Sciatic nerve (tissue), 2 donors: ENCODE measurements around the gene HIC2. TPM values are rescaled to one million over a fixed set of nuclear protein-coding genes. Genes with fewer than 3 reads are reported as not detected.
"Not testable (repeated sequence)": the region's sequence is repeated elsewhere in the genome, so short reads cannot be mapped to it uniquely, and the experiment has no call there.

Source experiments
- ATAC-seq: fragments of 200-7000 bp; cut with Tn5 transposase; one replicate; pipeline ENCODE4 v1.9.1; 2020; ENCODE audit warnings: mild to moderate bottlenecking, moderate library complexity
- DNase-seq: peaks from one replicate; pipeline ENCODE4 v3.0.0-alpha.2; 2020; ENCODE audit warnings: low spot score
- intact Hi-C: fragments of 100-400 bp; cut with DNase I; formaldehyde crosslinking; loops from one replicate; pipeline ENCODE4 v1.14.2; 2022
- total RNA-seq: library from RNA; stranded (reverse); fragmentation: NEBNext Ultra II Directional; extraction: Animal tissue kit (Norgen Biotek cat#: 25700); gene quantifications from one replicate; pipeline ENCODE4 v1.2.1, GENCODE V29; 2021
- donor health status: DM: no; HTN: no; CAD: no.
- donor health status: DM: no; HTN: no; CAD: no.

Gene HIC2
- total RNA-seq, 1 donor from 2014 or later: 4.8 TPM

DNA sequence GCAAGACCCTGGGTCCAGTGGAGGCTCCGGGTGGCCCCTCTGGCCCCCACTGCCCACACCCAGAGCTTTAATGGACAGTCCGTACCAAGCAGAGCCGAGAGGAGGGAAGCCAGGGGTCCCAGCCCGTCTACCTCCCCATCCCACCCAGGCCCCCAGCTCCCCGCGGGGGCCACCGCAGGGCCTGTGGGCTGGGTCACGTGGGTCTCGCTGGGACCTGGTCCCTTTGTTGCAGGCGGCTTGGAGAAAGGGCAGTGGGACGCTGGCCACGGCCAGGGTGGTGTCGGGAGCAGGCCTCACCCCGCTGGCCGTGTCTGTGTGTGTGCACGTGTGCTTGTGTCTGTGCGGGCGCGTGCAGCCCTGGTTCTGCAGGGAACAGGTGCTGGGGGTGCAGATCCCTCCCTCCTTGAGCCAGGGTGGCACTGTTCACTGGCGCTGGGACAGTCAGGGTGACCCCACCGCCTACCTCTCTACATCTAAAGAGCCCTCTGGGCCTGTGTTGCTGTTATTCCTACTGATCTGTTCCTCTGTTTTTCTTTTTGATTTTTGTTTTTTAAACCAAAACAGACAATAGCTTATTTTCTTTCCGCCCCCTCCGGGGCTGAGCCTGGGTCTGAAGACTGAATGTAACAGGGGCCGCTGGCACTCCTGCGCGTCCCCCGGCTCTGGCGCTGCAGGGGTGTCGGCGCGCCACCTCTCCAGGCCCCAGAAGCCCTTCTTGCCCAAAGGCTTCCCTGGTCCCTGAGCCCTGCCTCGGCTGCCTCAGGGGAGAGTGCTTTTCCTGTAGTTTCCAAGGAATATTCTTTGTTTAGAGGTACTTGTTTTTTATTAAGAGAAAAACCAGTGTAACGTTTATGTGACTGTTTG is 29.9 kb downstream of the HIC2 start:
- no peak for ATAC-seq
- intact Hi-C loops: no loop called here
- DNase-seq: peak; percentile 51

DNA sequence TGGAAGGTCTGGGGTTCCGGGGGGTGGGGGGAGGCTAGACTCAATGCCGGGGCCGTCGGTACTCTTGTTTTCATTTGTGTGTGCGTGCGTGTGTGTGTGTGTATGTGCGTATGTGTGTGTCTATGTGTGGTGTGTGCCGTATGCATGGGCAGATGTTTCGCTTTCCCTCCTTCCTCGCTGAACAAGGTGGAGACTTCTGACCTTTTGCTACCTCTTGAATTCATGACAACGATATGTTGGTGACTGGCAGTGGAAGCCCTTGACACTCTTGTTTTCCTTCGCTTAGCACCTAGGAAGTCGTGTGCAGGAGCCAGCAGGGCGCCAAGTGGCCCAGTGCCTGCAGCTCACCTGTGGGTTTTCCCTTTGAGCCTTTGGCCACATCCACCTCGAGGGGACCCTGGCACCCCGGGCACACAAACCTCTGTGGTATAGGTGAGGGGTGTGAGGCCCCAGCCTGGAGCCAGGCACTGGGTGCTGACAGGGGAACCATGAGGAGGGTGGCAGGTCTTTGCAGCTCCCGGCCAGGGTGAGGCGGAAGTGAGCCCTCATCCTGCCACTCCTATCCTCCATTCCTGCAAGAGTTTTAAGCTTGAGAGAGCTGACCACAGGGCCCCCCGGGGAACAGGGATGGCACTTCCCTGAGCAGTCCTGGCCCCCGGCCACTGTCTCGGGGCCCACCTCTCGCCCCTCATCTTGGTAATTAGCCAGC is 30.7 kb downstream of the HIC2 start:
- intact Hi-C loops: no loop called here
- DNase-seq (peak; percentile 45), ATAC-seq (no peak)

DNA sequence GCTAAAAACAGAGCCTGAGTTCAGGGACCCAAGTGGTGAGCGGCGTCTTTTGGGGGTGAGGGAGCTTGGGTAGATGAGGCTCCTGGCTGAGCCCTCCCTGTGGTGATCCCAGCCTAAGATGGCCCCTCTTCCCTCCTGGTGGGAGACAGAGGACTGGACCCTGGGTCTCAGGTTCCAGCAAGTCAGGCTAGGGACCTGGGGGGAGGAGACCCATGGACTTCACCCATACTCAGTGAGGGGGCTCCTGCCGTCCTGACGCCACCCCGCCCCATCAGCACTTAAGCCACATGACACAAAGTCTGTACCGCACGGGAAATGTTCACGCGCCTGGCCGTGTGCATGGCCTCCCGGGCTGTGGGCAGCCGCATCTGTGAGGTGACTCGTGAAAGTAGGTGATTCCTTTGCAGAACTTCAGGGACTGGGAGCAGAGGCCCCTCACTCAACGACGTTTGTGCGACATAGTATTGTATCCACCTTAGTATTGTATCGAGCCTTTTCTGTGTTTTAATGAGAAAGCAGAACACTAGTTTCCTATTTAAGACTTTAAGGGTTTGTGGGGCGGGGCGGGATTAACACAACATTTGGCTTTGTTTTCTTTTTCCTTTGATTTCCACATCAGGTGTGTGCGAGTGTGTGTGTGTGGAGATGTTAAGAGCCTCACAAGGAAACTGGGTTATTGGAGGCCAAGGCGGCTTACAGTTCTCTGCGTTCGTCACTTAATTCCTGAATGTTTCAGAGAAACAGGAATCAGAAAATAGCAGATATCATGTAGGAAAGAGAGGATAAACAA is 31.7 kb downstream of the HIC2 start:
- intact Hi-C loops: no loop called here
- ATAC-seq: no peak
- DNase-seq: peak; percentile 46

DNA sequence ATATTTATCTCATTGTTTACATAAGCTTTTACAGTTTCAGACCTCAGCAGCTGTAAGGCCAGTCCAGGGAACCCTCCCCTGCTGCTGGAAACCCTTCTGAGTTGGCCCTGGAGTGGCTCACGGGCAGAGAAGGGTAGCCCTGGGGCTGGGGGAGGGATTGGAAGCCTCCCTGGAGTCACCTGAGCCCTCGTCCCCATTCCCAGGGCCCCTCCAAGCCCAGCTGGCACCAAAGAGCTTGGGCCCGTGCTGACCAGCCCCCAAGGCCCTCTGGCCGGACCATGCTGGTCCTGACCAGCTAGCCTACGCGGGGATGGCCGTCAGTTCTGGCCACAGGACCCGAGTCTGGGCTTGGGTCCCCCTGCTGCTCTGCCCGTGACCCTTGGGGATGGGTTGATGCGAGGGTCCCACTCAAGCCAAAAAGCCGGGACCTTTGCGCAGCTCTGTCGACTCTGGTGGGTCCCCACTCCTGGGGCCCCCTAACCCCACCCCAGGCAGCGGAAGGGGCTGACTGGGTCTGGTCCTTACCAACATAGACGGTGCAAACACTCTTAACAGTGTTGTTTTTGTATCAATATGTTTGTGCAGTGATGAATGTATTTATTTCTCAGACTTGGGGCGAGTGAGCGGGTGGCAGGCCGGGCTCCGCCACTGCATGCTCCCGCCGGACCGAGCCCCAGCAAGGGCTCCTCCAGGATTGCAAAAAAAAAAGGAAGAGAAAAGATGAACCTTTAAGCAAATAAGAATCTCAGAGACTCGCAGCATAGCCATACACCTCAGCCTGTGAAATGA is 32.6 kb downstream of the HIC2 start:
- no peak for ATAC-seq
- DNase-seq: peak; percentile 50
- intact Hi-C loops: no loop called here

DNA sequence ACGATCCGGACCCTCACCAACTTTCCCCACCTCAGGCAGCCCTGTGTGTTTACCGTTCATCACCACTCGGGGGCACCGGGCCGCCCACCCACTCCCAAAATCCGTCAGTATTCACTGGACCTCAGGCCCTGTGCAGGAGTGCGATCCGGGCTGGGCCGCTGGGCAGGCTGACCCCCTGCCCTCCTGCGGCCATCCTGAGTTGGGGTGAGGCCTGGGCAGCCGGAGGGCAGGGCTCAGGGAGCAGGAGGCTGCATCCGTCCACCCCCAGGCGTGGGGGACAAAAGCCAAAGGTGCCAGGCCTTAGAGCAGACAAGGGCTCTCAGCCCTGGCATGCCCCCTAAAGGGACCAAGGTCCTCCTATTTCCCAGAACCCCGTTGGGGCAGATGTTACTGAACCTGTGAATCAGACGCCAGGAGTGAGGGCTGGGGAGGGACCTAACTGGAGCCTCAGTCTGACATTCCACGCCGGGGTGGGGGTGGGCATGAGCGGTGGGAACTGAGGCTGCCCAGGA is 33.2 kb downstream of the HIC2 start:
- ATAC-seq (no peak), DNase-seq (peak; percentile 51)
- intact Hi-C loops: no loop called here

DNA sequence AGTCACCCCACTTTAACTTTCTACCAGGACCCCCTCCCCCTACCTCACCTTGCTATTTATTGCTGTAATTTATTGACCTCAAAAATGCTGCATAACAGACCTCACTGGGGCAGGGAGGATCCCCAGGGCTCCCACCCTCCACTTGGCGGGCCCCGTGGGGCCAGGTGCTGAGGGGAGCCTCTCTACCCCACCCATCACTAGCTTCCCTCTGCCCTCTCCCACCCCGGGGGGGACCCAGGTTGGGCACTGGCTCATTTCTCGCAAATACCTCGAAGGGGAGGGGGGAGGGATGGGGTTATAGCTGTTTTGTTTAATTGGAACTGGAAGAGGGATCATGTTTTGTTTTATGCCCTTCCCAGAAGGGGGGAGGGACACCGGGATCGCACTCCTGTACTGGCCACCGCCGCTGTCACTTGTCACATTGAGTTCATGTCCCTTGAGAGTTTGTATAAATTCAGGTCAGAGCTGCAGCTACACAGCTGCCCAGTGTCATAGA is 33.7 kb downstream of the HIC2 start:
- DNase-seq: peak; percentile 15
- ATAC-seq: no peak
- intact Hi-C loops: no loop called here

DNA sequence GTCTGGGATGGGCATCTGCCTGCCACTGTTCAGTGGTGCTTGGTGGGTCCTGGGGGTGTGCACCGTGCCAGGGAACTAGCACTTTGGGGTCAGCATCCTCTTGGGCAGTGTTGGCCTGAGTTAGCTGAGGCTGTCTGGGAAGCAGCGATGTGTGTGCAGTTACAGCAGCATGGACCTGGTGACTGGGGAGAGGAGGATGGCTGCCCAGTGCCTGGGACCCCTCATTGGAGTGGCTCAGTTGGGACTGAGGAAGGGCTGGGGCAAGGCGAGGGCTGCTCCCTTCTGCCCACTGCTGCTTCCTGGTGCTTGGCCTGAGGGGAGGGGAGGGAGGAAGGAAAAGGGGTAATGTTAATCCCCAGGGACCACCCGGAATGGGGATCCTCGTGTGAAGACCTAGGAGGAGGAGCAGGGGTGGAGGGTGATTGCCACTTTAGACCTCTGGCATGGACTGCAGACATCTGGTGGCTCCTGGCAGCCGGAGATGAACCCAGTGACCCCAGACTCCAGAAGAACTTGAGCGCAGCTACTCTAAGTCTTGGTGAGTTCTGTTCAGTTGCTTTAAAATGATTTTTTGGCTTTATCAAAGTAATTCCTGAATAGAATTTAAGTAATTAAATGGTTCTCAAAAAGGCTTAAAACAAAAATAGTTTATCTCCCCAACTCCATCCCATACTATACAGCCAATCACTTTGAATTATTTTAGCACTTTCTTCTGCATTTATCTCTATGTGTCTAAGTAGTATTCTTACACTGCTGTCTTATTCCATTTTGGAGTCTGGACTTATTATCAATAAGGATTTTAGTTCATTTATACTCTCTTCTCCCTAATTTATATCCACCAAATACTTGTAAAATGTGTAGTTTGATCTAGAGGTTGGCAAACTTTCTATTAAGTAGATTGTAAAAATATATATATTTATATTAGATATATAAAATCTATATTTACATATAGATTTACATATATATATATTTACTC is 34.7 kb downstream of the HIC2 start:
- ATAC-seq: no peak
- intact Hi-C loops: no loop called here
- peak; percentile 35 for DNase-seq

DNA sequence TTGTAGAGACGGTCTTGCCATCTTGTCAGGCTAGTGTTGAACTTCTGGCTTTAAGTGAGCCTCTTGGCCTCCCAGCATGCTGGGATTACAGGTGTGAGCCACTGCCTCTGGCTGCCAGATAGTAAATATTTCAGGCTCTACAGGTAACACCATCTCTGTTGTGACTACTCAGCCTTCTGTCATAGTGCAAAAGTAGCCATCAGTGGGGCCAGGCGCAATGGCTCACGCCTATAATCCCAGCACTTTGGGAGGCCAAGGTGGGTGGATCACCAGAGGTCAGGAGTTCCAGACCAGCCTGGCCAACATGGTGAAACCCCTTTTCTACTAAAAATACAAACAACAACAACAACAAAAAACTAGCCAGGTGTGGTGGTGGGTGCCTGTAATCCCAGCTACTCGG is 35.5 kb downstream of the HIC2 start:
- DNase-seq, intact Hi-C loops, ATAC-seq: not testable (repeated sequence)

DNA sequence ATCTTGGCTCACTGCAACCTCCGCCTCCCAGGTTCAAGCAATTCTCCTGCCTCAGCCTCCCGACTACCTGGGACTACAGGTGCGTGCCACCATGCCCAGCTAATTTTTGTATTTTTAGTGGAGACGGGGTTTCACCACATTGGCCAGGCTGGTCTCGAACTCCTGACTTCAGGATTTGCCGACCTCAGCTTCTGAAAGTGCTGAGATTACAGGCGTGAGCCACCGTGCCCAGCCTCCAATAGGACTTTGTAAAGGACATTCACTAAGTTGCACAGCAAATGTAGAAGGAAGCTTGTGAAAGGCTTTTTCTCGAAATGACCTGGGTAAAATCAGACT is 37.8 kb downstream of the HIC2 start:
- DNase-seq: not testable (repeated sequence)

DNA sequence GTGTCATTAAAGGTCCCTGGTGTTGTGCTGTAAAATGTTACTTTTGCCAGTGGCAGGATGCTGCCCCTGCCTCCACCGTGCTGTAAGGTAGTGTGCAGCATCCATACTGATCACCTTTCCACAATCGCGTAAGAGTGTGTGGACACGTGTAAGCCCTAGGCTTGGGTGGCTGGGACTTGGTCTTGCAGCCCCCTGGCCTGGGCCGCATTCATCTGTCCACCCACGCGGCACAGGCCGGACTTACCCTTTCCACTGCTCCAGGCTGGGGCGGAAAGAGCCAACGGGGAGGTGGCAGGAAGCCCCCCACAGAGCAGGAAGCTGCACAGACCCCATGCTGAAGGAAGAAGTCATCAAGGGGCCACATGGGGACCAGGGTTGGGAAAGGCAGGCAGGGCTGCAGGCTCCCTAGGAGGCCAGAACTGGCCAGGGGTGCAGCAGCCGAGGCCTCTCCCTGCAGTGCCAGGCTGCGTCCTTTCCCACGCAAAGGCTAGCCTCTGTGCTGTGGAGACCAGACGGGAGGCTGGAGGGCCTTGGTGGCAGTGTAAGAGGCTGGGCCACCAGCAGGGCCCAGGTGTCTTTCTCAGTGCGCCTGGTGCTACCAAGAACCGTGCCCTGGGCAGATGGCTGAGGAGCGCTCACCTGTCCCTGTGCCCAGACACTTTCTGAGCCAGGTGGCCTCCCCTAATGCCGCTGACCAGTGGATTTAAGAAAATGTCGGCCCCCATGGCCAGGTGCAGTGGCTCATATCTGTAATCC is 38.3 kb downstream of the HIC2 start:
- intact Hi-C loops: no loop called here
- ATAC-seq: no peak
- DNase-seq: peak; percentile 33

More for the DNA sequence above, 37.8 kb downstream of the HIC2 start:
- intact Hi-C loops, ATAC-seq: not testable (repeated sequence)

DNA sequence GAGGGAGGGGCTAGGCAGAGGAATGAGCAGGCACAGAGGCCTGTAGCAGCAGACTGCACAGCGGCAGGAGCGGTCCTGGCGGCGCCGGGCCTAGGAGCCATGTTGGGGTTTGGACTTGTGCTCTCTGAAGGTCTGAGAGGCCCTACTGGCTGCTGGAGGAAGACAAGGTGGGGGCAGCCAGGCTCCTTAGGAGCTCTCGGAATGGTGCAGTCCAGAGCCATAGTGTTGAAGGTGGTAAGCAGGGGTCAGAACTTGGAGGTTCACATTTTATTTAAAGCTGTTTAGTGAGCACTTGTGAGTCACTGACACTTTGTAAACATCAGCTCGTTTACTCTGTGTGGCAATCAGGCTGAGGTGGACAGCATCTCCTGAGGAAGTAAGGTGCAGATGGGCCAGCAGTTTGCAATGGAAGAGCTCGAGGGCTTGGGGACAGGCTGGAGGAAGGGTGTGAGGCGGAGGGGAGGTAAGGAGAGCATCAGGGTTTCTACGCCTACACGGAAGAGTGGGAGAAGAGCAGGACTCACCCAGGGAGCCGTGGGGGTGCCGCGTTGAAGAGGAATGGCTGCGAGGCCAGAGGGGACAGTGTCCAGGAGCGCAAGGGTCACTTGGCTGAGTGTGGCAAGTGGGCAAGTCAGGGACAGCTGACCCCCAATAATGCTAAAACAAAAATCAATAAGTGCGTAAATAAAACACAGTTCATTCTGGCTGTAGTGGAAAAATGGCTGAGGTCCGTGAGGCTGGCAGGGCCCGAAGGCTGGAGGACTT is 40.0 kb downstream of the HIC2 start:
- intact Hi-C loops: no loop called here
- ATAC-seq (no peak), DNase-seq (peak; percentile 30)

DNA sequence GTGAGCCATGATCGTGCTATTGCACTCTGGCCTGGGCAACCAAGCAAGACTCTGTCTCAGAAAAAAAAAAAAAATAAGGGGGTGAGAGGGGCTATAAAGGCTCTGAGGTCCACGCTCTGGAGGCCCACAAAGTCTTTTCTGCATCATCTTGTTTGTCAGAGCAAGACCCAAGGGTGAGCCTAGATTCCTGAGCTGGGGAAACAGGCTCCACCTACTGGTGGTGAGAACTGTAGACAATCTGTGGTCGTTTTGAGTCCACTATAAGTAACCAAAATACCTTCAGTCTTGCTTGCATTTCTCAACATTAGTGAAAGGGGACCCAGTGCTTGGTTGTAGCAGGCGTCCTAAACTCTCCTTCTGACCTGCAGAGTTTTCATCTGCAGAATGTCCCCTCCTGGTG is 45.5 kb downstream of the HIC2 start:
- peak; percentile 71 for ATAC-seq
- intact Hi-C loops, DNase-seq: not testable (repeated sequence)

DNA sequence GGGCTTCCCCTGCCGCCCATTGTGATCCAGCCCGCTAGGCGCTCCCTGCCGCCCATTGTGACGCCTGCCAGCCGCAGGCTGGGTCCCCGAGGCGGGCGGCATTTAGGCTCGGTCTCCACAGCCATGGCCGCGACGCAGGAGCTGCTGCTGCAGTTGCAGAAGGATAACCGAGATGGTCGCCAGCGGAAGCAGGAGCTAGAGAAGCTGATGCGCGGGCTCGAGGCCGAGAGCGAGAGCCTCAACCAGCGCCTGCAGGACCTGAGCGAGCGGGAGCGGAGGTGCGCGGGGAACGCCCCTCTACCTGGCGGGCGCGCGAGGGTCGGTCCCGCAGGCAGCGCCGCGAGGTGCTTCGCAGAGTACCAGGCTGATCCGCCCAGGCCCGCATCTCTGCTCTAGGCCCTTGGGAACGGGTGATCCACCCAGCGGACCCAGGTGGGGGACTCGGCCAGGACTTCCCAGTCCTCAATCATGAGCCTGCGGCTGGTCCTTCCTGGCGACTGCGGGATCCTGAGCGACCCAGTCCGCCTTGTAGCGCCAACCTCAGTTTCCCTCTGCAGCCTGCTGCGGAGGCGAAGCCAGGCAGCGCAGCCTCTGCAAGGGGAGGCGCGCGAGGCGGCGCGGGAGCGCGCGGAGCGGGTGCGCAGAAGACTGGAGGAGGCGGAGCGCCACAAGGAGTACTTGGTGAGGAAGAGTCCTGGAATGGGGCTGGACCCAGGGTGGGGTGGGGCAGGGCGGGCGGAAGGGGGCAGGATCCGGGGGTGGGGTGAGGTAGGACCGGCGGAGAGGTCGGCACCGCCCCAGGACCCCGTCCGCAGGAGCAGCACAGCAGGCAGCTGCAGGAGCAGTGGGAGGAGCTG is 50.4 kb downstream of the HIC2 start, which contains the start of gene TMEM191C:
TMEM191C (plus strand) TSS at position 51 of the 857 bp plus-strand sequence; CDS start at position 124, 73 bp downstream.
- DNase-seq, intact Hi-C loops: not testable (repeated sequence)
- ATAC-seq: peak; percentile 75

DNA sequence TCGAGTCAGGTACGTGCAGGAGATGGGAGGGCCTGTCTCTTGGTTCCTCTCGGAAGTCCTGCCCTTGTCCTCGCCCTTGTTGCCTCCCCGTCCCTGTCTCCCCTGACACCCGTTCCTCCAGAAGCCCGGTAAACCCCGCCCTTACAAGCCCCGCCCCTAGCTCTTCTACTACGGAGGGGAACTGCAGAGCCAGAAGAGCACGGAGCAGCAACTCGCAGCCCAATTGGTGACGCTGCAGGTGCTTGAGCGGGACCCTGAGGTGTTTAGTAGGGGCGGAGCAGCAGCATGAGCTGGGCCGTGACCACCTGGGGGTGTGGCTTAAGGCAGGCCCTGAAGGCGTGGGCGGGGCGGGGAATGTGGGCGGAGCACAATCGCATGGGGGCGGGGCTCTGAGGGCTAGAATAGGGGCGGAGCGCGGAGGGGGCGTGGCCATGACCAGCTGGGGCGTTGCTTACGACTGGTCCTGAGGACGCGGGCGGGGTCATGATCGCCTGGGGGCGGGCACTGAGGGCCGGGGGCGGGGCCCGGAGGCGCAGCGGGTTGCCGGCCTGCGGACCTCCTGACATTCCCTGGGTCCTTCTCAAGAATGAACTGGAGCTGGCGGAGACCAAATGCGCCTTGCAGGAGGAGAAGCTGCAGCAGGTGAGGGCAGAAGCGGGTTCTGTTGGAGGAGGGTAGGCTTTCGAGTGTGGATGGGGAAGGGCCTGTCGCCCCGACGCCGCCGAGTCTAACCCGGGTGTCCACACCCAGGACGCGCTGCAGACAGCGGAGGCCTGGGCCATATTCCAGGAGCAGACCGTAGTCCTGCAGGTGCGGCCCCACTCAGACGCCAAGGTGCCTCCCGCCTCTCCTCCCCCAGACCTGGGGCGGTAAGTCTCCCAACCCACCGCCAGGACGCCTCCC is 51.3 kb downstream of the HIC2 start:
- intact Hi-C loops: not testable (repeated sequence)
- peak; percentile 98 for ATAC-seq
- peak; percentile 94 for DNase-seq
